NCI-H69 (cell line): ENCODE measurements around the gene ARPC1A.

Source experiments
- DNase-seq: peaks from one replicate; lab custom pipeline; 2025; lab: John Stamatoyannopoulos, UW

Gene ARPC1A

GRCh38 chr7:99410635-99411034 lies 84.9 kb downstream of the ARPC1A start:
- DNase-seq, result no peak

GRCh38 chr7:99415513-99416127 lies 89.9 kb downstream of the ARPC1A start:
- peak; percentile 63 for DNase-seq
